Activated T-helper 9 cell treated with anti-CD3 and anti-CD28 coated beads, Interleukin-2, amount 50 U/mL, for 16 hours (primary cell): ENCODE data around the gene SKIC3.

Experiments used
- DNase-seq: peaks from one replicate; pipeline ENCODE4 v3.0.0-alpha.2; 2020; ENCODE audit warnings: low read depth

The SKIC3 gene

GRCh38 chr5:95530416-95530815 lies 24.4 kb downstream of the SKIC3 start:
- DNase-seq = no peak

- DNase-seq = no peak
These were observed 26.2 kb downstream of the SKIC3 start for GRCh38 chr5:95528565-95528964.

GRCh38 chr5:95526871-95527270 lies 27.9 kb downstream of the SKIC3 start:
- DNase-seq = no peak

- no peak for DNase-seq
These were observed 30.4 kb downstream of the SKIC3 start for GRCh38 chr5:95524423-95524822.

- no peak for DNase-seq
These were observed 34.6 kb downstream of the SKIC3 start for GRCh38 chr5:95520206-95520605.

GRCh38 chr5:95519681-95520080 lies 35.1 kb downstream of the SKIC3 start:
- DNase-seq = no peak

GRCh38 chr5:95519151-95519550 lies 35.6 kb downstream of the SKIC3 start:
- DNase-seq = no peak

GRCh38 chr5:95518417-95518816 lies 36.4 kb downstream of the SKIC3 start:
- no peak for DNase-seq

- no peak for DNase-seq
These were observed 43.2 kb downstream of the SKIC3 start for GRCh38 chr5:95511606-95512005.

GRCh38 chr5:95508550-95508949 lies 46.2 kb downstream of the SKIC3 start:
- no peak for DNase-seq
